ENCODE results near the gene TCF7L2. TPM values are rescaled to one million over a fixed set of nuclear protein-coding genes. Genes with fewer than 3 reads are reported as not detected.

TCF7L2 gene
- total and polyA plus RNA-seq, 9 of the 15 experiments (the other 6 are each of a cell fraction or from before 2014, with no cell fraction given): 0.32 to 2.8 (median 0.92) TPM

DNA sequence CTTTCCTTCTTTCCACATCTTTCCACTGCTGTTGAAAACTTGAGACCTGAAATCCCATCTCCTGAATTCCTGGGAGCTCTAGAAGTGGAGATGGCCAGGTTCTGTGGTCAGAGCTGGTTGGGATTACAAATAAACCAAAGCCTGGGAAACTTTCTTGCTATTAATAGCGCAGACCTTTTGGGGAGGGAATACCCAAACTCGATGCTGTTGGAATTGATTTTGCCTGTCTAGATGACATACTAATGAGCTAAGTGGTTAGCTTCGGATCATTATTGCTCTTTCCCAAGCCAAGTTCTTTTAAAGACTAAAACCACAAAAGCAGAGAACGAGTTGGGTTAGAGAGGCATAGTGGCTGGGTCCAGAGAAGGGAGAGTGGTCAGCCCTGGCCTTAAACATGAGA lies 76.6 kb downstream of the TCF7L2 start:
- TF ChIP-seq, protein P1, sequence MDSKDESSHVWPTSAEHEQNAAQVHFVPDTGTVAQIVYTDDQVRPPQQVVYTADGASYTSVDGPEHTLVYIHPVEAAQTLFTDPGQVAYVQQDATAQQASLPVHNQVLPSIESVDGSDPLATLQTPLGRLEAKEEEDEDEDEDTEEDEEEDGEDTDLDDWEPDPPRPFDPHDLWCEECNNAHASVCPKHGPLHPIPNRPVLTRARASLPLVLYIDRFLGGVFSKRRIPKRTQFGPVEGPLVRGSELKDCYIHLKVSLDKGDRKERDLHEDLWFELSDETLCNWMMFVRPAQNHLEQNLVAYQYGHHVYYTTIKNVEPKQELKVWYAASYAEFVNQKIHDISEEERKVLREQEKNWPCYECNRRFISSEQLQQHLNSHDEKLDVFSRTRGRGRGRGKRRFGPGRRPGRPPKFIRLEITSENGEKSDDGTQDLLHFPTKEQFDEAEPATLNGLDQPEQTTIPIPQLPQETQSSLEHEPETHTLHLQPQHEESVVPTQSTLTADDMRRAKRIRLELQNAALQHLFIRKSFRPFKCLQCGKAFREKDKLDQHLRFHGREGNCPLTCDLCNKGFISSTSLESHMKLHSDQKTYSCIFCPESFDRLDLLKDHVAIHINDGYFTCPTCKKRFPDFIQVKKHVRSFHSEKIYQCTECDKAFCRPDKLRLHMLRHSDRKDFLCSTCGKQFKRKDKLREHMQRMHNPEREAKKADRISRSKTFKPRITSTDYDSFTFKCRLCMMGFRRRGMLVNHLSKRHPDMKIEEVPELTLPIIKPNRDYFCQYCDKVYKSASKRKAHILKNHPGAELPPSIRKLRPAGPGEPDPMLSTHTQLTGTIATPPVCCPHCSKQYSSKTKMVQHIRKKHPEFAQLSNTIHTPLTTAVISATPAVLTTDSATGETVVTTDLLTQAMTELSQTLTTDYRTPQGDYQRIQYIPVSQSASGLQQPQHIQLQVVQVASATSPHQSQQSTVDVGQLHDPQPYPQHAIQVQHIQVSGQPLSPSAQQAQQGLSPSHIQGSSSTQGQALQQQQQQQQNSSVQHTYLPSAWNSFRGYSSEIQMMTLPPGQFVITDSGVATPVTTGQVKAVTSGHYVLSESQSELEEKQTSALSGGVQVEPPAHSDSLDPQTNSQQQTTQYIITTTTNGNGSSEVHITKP (IDR thresholded peaks at IDR 0.05; ENCODE audit: partially characterized antibody): no peak
- FAIRE-seq: no peak
- ChIA-PET CTCF (ENCODE audit: low intra/inter-chr PET ratio) (no interaction called here), POLR2A (interaction anchor here (0.8 to 1.2 kb wide), 2 partner anchors 11 to 33 kb away, joined by 3 to 4 read pairs; no protein-coding TSS in a partner anchor)
- no peak overlapping the region for H3K27ac ChIP-seq (ENCODE audit: extremely low read depth, low read depth, low read length)
- H3K9me3 ChIP-seq (replicated peaks; ENCODE audit: control insufficient read depth, insufficient read depth, low read depth, low read length): no peaks in the 10 kb centered on the region
- 5% methylated on average over 4 of the region's 4 CpGs for WGBS (ENCODE audit: insufficient coverage, low coverage, missing lambda C conversion rate)
- no TSS peak for BruUV-seq (replicated peaks)
- no peaks in the 10 kb centered on the region for H3K36me3 ChIP-seq (ENCODE audit: control insufficient read depth, insufficient read depth, low read length)
- no peaks in the 10 kb centered on the region for H3K79me2 ChIP-seq (ENCODE audit: control insufficient read depth, insufficient read depth, low read length)
- intact Hi-C loops (cut with micrococcal nuclease) (no loop called here), in situ Hi-C loops (cut with MboI) (no loop called here)
- no peaks in the 10 kb centered on the region; a peak in 1 of 5 replicates for H3K4me1 ChIP-seq (replicated peaks in 1 of 2; ENCODE audit: control insufficient read depth in 2 of 2, insufficient read depth in 2 of 2, low read length in 2 of 2)
- H3K9me1 ChIP-seq (ENCODE audit: control insufficient read depth, insufficient read depth, low read length): no peaks in the 10 kb centered on the region
- no peak overlapping the region for H3K4me3 ChIP-seq
- H2AFZ ChIP-seq (ENCODE audit: low read depth, low read length): no peak overlapping the region
- no peak overlapping the region for H3K4me2 ChIP-seq (ENCODE audit: insufficient read depth, low read length)
- H4K20me1 ChIP-seq (replicated peaks; ENCODE audit: control insufficient read depth, insufficient read depth, low read length): no peaks in the 10 kb centered on the region
- no peak for DNase-seq (ENCODE audit: extremely low read depth in 1 of 4, low spot score in 3 of 4)
- H3K9ac ChIP-seq (ENCODE audit: insufficient read depth in 1 of 2, low read depth in 2 of 2, low read length in 2 of 2): no peak overlapping the region
- H3K27me3 ChIP-seq (ENCODE audit: control insufficient read depth in 2 of 2, insufficient read depth in 2 of 2, low read length in 2 of 2): peaks cover 0 to 5% of the 10 kb centered on the region in 2 experiments; a peak in 1 of 5 replicates
- ATAC-seq: no peak

DNA sequence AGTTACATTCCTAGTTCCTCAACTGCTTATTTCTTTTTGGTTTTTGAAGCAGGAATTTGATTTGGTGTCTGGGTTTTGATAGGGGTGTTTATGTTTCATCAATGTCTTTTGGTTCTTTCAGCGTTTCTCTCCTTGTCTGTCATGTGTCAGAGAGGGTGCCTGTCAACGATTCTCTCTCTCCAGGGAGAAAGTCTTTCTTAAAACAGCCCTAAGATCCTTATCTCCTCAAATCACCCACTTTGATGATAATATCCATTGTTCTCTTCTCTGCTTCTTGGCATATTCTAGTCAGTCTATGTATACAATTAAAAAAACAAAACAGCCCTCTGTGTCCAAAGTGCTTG lies 77.2 kb downstream of the TCF7L2 start:
- no peaks in the 10 kb centered on the region for H4K20me1 ChIP-seq (replicated peaks; ENCODE audit: control insufficient read depth, insufficient read depth, low read length)
- no TSS peak for BruUV-seq (replicated peaks)
- no peak for ATAC-seq
- 0% methylated on average over 1 of the region's 2 CpGs for WGBS (ENCODE audit: insufficient coverage, low coverage, missing lambda C conversion rate)
- in situ Hi-C loops (cut with MboI): no loop called here
- FAIRE-seq: no peak
- CTCF ChIA-PET (ENCODE audit: low intra/inter-chr PET ratio): no interaction called here
- H3K4me3 ChIP-seq: no peak overlapping the region
- POLR2A ChIA-PET: interaction anchor here (0.8 kb wide), 1 partner anchor 12 kb away, joined by 4 read pairs; no protein-coding TSS in a partner anchor
- no peaks in the 10 kb centered on the region for H3K9me3 ChIP-seq (replicated peaks; ENCODE audit: control insufficient read depth, insufficient read depth, low read depth, low read length)
- intact Hi-C loops (cut with micrococcal nuclease): no loop called here
- no peak overlapping the region for H3K4me2 ChIP-seq (ENCODE audit: insufficient read depth, low read length)
- H3K79me2 ChIP-seq (ENCODE audit: control insufficient read depth, insufficient read depth, low read length): no peaks in the 10 kb centered on the region
- no peaks in the 10 kb centered on the region for H3K9me1 ChIP-seq (ENCODE audit: control insufficient read depth, insufficient read depth, low read length)
- no peaks in the 10 kb centered on the region; a peak in 1 of 5 replicates for H3K4me1 ChIP-seq (replicated peaks in 1 of 2; ENCODE audit: control insufficient read depth in 2 of 2, insufficient read depth in 2 of 2, low read length in 2 of 2)
- H3K9ac ChIP-seq (ENCODE audit: insufficient read depth in 1 of 2, low read depth in 2 of 2, low read length in 2 of 2): no peak overlapping the region
- no peak overlapping the region for H2AFZ ChIP-seq (ENCODE audit: low read depth, low read length)
- no peak for DNase-seq (ENCODE audit: extremely low read depth in 1 of 4, low spot score in 3 of 4)
- peaks cover 0 to 5% of the 10 kb centered on the region in 2 experiments; a peak in 1 of 5 replicates for H3K27me3 ChIP-seq (ENCODE audit: control insufficient read depth in 2 of 2, insufficient read depth in 2 of 2, low read length in 2 of 2)
- H3K27ac ChIP-seq (ENCODE audit: extremely low read depth, low read depth, low read length): no peak overlapping the region
- no peaks in the 10 kb centered on the region for H3K36me3 ChIP-seq (ENCODE audit: control insufficient read depth, insufficient read depth, low read length)
- TF ChIP-seq ZFP30 (CRISPR knock-in tag; IDR thresholded peaks at IDR 0.05; ENCODE audit: borderline replicate concordance) (no peak), BCL6 (CRISPR knock-in tag; IDR thresholded peaks at IDR 0.05) (no peak), ZNF408 (CRISPR knock-in tag; IDR thresholded peaks at IDR 0.05; ENCODE audit: low read depth) (no peak), SMARCA4 (IDR thresholded peaks at IDR 0.05) (no peak), RUNX1 (IDR thresholded peaks at IDR 0.05; ENCODE audit: low read depth) (no peak)
- TF ChIP-seq, protein P2, sequence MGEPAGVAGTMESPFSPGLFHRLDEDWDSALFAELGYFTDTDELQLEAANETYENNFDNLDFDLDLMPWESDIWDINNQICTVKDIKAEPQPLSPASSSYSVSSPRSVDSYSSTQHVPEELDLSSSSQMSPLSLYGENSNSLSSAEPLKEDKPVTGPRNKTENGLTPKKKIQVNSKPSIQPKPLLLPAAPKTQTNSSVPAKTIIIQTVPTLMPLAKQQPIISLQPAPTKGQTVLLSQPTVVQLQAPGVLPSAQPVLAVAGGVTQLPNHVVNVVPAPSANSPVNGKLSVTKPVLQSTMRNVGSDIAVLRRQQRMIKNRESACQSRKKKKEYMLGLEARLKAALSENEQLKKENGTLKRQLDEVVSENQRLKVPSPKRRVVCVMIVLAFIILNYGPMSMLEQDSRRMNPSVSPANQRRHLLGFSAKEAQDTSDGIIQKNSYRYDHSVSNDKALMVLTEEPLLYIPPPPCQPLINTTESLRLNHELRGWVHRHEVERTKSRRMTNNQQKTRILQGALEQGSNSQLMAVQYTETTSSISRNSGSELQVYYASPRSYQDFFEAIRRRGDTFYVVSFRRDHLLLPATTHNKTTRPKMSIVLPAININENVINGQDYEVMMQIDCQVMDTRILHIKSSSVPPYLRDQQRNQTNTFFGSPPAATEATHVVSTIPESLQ (CRISPR knock-in tag; IDR thresholded peaks at IDR 0.05): no peak
- TF ChIP-seq, protein P3, sequence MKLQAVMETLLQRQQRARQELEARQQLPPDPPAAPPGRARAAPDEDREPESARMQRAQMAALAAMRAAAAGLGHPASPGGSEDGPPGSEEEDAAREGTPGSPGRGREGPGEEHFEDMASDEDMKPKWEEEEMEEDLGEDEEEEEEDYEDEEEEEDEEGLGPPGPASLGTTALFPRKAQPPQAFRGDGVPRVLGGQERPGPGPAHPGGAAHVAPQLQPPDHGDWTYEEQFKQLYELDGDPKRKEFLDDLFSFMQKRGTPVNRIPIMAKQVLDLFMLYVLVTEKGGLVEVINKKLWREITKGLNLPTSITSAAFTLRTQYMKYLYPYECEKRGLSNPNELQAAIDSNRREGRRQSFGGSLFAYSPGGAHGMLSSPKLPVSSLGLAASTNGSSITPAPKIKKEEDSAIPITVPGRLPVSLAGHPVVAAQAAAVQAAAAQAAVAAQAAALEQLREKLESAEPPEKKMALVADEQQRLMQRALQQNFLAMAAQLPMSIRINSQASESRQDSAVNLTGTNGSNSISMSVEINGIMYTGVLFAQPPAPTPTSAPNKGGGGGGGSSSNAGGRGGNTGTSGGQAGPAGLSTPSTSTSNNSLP (IDR thresholded peaks at IDR 0.05; ENCODE audit: borderline replicate concordance, low read depth, low read length): no peak
